Stomach (tissue), 4 donors: ENCODE data around the gene TMPRSS7.

Source experiments
- CTCF ChIP-seq, 7 experiments: fragments of 450-650 bp in 4 of 7; fragments of 200-600 bp in 3 of 7; sonication (generic) in 3 of 7; IDR thresholded peaks; one replicate each; pipeline ENCODE4 v1.5.1; 2016 to 2019; ENCODE audit warnings: antibody characterized with exemption in 7 of 7, control low read depth in 2 of 7, mild to moderate bottlenecking in 1 of 7
- EP300 ChIP-seq: sonication (generic); formaldehyde crosslinking; IDR thresholded peaks from one replicate; pipeline ENCODE4 v1.6.1; 2017; ENCODE audit warnings: antibody characterized with exemption
- POLR2A ChIP-seq, 4 donors: fragments of 450-650 bp; IDR thresholded peaks; one replicate each; pipeline ENCODE4 v1.6.1; 2016; ENCODE audit warnings: antibody characterized with exemption in 4 of 4, control low read depth in 2 of 4, mild to moderate bottlenecking in 1 of 4, moderate library complexity in 1 of 4

- no peak for TF ChIP-seq POLR2A (IDR thresholded peaks at IDR 0.05)
- no peak for TF ChIP-seq EP300
- TF ChIP-seq CTCF (IDR thresholded peaks at IDR 0.05), result no peak
These were observed 2.3 kb upstream of the TMPRSS7 start for GRCh38 chr3:112032098-112032731.
